8988T (cell line): ENCODE results near the gene HS6ST3.

Source experiments
- DNase-seq: peaks from one replicate; pipeline ENCODE4 v3.0.0; 2011

HS6ST3 gene

DNA sequence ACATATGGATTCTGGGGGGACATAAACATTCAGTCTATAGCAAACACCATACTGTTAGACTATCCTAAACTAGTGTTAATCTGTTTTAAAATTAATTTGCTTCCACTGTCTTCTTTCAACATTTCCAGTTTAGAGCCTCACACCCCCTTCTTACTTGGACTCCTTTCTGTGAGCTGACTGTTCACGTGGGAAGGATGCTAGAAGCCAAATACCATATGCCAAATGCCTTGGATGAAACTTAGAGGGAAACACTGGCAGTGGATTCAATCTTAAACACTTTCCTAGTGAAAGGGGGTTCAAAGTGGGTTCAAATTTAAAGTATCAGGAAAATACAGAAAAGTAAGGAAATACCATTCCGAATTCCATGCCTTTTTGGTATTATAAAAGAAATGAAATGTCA lies 113.6 kb downstream of the HS6ST3 start:
- DNase-seq, result no peak

- no peak for DNase-seq
These were observed 125.0 kb downstream of the HS6ST3 start for GRCh38 chr13:96214824-96215445.

DNA sequence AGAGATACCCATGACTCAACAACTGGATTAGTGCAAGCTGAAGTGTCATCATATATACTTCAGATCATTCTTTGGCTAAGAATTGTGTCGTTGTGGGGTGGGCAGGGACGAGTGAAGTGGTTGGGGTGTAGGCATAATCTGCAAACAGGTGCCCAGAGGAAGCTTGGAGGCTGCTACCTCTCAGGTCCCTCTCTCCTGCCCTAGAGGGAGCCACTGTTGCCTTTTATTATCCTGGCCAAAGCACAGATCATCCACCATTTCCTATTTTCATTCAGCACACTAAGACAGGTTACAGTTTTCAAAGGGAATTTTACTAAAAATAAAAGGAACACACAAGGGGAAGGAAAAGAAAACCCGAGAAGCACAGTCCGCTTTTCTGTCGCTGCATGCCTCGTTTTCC lies 126.6 kb downstream of the HS6ST3 start:
- DNase-seq, result no peak

- DNase-seq, result no peak
These were observed 128.6 kb downstream of the HS6ST3 start for GRCh38 chr13:96218475-96218874.

GRCh38 chr13:96221471-96221870 lies 131.6 kb downstream of the HS6ST3 start:
- no peak for DNase-seq

- no peak for DNase-seq
These were observed 133.3 kb downstream of the HS6ST3 start for GRCh38 chr13:96223231-96223630.

GRCh38 chr13:96229356-96229755 lies 139.4 kb downstream of the HS6ST3 start:
- no peak for DNase-seq

DNA sequence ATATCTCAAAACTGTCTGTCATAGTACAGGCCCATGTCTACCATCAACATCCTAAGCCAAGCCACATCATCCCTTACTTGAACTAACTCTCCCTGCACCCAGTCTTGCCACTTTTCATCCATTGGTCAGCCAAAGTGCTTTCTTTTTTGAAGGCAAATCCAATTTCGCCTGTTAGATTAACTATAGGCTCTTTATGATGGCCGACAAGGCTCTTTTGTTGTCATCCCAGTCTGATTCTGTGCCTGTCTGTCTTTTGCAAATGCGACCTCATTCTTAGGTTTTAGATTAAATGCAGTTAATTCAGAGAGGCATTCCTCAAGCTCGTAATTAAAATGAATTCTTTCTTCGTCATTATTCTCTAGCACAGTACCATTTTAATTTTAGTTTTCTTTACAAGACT lies 148.3 kb downstream of the HS6ST3 start:
- DNase-seq, result no peak

- no peak for DNase-seq
These were observed 149.0 kb downstream of the HS6ST3 start for GRCh38 chr13:96238861-96239260.

DNA sequence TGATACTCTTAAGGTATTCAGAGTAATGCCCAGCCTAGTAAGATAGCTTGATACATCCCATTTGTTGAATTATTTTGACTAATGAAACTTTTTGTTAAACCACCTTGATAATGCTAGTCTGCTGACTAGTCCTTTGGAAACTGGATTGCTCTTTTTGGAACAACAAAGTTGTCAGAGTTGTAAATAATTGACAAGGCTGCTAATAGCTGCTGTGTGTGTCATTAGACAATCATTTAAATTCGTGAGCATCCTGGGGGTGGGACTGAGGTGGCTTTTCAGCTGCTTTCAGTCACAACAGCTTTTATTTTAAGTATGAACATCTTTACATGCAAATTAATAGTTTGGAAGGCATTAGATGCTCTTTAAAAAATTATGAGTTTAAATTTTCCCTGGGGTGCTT lies 153.5 kb downstream of the HS6ST3 start:
- DNase-seq, result no peak

DNA sequence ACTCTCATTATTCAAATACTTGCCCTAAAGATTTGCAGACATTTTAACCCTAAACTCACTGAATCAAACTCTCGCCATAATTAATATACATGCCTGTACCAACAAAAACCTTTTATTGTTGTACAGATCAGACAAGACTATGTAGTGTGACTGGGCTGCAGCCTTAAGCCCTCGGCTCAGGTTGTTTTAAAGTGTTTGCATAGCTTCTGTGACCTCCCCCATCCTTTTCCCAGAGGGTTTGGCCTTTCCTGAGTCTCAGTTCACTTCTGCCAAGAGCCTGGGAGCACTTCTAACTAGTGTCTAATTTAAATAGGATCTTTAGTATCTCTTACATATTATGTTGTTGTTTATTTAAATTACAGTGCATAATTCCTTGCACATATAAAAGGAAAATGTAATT lies 158.2 kb downstream of the HS6ST3 start:
- DNase-seq, result no peak

DNA sequence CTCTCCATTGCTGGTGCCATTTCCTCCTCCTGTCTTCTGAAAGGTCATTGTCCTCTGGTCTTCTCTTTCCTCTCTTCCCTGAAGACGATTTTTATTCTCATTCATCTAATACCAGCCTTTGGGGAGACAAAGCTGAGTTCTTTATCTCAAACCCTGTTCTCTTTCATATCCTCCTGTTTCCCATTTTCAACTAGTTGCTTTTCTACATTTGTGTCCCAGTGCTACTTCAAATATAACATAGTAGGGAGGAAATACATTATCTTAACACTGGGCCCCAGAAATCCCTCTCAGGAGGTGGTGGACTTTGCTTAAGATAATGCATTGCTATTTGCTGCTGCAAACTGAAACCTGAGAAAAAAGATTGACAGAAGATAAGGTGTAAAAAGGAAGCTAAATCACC lies 159.1 kb downstream of the HS6ST3 start:
- no peak for DNase-seq

- no peak for DNase-seq
These were observed 163.0 kb downstream of the HS6ST3 start for GRCh38 chr13:96252903-96253302.

DNA sequence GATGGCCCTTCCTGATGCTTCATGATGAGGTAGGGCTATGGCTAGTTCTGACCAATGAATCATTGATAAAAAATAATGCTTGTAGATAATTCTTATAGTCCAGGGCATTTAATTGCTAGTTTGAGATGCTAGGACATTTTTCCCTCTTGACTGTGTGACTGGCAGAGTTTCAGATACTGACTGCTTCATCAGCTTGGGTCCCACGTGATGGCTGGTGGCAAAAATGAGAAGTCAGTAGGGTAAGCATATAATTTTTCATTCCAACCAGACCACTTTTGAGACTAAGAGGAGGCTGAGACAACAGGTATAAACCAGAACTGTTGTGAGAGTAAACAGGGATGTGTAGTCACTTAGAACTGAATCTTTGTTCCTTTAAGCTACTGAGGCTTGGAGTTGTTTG lies 183.3 kb downstream of the HS6ST3 start:
- DNase-seq, result no peak

- no peak for DNase-seq
These were observed 184.1 kb downstream of the HS6ST3 start for GRCh38 chr13:96274046-96274445.

DNA sequence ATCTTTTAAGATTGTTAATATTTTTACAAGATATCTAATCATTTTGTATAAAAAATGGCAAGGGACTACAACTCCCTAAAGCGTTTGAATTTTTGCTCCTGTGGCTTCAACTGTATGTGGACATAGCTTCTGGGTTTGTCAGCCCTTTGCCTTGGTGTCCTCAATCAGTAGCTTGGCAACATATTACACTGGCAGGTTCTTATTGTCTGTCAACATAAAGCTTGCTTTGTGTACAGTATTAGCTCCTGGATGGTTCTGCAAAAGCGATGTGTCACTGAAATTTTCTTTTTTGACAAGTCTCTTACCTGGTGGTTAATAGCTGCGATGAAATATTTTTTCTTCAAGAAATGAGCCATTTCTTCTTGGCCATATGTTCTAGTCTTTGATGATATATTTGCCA lies 190.0 kb downstream of the HS6ST3 start:
- no peak for DNase-seq

DNA sequence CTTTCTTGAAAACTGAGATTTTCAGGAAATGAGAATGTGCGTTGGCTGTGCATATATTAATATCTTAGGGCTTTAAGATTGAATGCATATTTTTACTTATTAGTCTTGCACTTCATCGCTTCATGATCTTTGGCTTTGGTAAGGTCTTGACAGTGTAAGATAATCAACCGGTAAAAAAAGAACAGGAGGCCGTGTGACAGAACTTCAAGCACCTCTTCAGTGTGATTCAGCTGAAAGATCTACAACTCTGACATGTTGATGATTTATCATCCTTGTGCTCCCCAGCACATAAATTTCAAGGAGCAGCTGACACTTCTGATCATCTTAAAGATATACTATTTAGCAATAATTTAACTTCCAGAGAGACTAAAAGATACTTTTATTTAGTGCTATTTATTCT lies 195.1 kb downstream of the HS6ST3 start:
- no peak for DNase-seq

DNA sequence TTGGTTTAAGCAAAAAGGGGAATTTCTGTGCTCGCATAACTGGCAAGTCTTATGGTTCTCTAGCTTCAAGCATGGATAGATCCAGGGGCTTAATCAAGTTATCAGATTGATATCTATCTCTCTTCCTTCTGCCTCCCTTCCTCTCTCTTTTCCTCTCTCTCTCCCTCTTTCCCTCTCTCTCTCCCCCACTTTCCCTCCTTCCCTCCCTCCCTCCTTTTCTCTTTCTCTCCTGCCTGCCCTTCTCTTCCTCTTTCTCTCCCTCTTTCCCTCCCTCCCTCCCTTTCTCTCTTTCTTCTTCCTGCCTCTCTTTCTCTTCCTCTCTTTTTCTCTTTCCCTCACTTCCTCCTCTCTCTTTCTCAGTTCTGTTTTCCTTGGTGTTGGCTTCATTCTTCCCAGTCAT lies 195.8 kb downstream of the HS6ST3 start:
- DNase-seq, result no peak

DNA sequence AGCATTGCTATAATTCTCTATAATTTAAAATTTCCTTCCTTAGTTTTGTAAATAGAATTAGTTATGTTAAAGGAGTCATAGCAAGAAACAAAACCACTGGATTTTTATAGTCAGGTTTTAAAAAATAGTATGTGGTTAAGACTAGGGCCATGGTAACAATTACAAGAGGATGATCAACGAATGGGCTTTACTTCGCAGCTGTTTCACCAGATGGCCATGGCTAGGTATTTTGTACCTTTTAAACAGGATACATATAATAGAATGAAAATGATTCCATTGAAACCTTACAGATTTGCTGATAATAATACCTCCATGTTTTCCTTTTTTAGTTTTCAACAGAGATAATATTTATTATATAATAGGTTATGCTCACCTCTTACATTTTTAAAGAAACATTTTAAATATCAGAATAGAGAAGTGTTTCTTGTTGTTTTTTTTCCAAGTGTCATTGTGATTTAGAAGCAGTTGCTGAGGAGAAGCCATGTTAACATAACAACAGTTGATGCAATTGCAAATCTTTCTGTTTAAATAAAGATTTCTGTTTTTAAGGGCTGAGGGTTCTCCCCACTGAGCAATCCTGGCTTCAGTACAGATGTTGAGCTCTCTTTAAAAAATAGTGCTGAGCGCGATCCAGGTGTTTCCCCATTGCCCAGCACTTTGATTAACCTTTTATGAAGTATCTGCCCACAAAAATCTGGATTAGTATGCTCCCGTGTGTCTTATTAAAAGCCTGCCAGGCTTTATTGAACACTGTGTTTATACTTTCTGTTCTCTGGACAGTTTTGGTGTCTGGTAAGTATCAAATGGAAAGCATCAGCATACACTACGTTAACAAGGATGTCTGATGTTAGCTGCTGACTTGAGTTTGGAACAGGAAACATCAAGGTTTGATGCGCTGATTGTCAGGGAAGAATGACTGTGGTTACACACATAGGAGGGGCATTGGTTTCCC lies 205.3 kb downstream of the HS6ST3 start:
- no peak for DNase-seq

GRCh38 chr13:96297360-96297759 lies 207.5 kb downstream of the HS6ST3 start:
- DNase-seq, result no peak

GRCh38 chr13:96299235-96299634 lies 209.3 kb downstream of the HS6ST3 start:
- DNase-seq, result no peak

- no peak for DNase-seq
These were observed 218.7 kb downstream of the HS6ST3 start for GRCh38 chr13:96308568-96308967.

DNA sequence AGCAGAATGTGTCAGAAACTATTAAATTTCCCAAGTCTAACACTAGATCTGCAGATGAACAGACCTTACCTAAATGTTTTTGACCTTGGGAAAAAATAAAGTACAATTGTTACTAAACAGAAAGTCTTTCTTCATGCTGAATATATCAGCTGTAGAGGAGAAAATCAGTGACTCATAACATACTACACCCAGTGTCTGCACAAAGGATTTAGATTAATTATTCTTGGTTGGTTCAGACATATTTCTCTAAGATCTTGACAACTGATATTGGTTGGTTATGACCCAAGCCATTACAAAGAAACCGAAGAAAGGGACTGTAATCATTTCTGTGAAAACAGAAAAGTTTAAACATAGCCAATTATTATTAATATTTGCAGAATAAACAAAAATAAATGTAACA lies 225.1 kb downstream of the HS6ST3 start:
- no peak for DNase-seq

DNA sequence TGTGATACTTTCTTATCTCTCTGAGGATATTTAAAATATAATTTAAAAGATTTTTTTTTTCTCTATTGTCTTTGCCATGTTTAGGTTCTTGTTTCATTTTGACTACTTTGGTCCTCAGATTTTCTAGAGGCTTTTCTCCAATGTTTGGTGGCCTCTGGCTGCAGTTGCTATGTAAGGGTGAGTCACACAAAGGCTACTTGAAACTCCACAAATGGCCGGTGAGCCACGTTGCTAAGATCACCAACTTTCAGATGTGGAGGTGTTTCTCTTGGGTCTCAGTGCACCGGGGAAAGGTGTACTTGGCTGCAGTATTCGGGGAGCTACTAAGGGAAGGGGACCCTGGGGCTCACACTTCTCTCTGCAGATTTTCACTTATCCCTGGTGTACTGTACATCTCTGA lies 248.1 kb downstream of the HS6ST3 start:
- DNase-seq, result no peak

DNA sequence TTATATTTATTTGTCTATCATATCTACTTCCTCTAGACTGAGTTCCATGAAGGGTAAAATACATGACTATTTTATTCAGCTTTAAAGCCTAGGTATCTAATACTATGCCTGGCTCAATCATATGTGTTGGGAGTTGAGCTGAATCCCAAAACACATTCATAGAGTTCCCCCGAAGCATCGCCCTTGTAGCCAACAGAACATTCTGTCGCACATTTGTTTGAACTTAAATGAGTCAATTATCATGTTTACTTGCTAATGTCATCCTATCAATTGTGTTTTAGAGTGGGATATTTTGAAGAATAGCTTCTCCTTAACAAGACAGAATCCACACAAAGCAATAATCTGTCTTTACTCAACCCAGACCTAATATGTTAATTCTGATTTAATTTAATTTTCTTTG lies 252.4 kb downstream of the HS6ST3 start:
- no peak for DNase-seq
